Ishikawa (cell line): ENCODE data around the gene PPP2R2C.

Experiments
- CEBPB ChIP-seq: IDR thresholded peaks from 2 replicates; pipeline ENCODE4 v1.6.1; 2012
- CREB1 ChIP-seq: IDR thresholded peaks from 2 replicates; pipeline ENCODE4 v1.6.1; 2012; ENCODE audit warnings: low read depth
- EGR1 ChIP-seq: IDR thresholded peaks from 2 replicates; pipeline ENCODE4 v1.6.1; 2012
- EP300 ChIP-seq: IDR thresholded peaks from 2 replicates; pipeline ENCODE4 v1.6.1; 2012; ENCODE audit warnings: borderline replicate concordance
- FOXM1 ChIP-seq: IDR thresholded peaks from 2 replicates; pipeline ENCODE4 v1.6.1; 2012; ENCODE audit warnings: low read depth, borderline replicate concordance
- MAX ChIP-seq: IDR thresholded peaks from 2 replicates; pipeline ENCODE4 v1.6.1; 2012
- NFIC ChIP-seq: IDR thresholded peaks from 2 replicates; pipeline ENCODE4 v1.6.1; 2012
- RAD21 ChIP-seq: IDR thresholded peaks from 2 replicates; pipeline ENCODE4 v1.6.1; 2012; ENCODE audit warnings: low read depth
- TAF1 ChIP-seq: IDR thresholded peaks from 2 replicates; pipeline ENCODE4 v1.6.1; 2012; ENCODE audit warnings: low read depth, mild to moderate bottlenecking
- TCF12 ChIP-seq: IDR thresholded peaks from 2 replicates; pipeline ENCODE4 v1.6.1; 2012; ENCODE audit warnings: low read depth
- TEAD4 ChIP-seq: IDR thresholded peaks from 2 replicates; pipeline ENCODE4 v1.6.1; 2012
- YY1 ChIP-seq: IDR thresholded peaks from 2 replicates; pipeline ENCODE4 v1.6.1; 2012; ENCODE audit warnings: low read depth
- ZBTB7A ChIP-seq: IDR thresholded peaks from 2 replicates; pipeline ENCODE4 v1.6.1; 2012; ENCODE audit warnings: low read depth
- TF ChIP-seq, protein P1 (sequence below): IDR thresholded peaks from 2 replicates; pipeline ENCODE4 v1.6.1; 2012
- TF ChIP-seq, protein P2 (sequence below): IDR thresholded peaks from 2 replicates; pipeline ENCODE4 v1.6.1; 2012; ENCODE audit warnings: low read depth, mild to moderate bottlenecking

PPP2R2C gene

GRCh38 chr4:6461301-6462165 lies 10.9 kb downstream of the PPP2R2C start:
- TF ChIP-seq YY1 (no peak), TEAD4 (no peak)
- TF ChIP-seq, protein P1, sequence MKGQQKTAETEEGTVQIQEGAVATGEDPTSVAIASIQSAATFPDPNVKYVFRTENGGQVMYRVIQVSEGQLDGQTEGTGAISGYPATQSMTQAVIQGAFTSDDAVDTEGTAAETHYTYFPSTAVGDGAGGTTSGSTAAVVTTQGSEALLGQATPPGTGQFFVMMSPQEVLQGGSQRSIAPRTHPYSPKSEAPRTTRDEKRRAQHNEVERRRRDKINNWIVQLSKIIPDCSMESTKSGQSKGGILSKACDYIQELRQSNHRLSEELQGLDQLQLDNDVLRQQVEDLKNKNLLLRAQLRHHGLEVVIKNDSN = peak; percentile 85

GRCh38 chr4:6460876-6461275 lies 11.5 kb downstream of the PPP2R2C start:
- TF ChIP-seq CREB1 = no peak
- TF ChIP-seq ZBTB7A = no peak
- no peak for TF ChIP-seq TAF1
- no peak for TF ChIP-seq RAD21
- no peak for TF ChIP-seq FOXM1

- TF ChIP-seq, protein P2, sequence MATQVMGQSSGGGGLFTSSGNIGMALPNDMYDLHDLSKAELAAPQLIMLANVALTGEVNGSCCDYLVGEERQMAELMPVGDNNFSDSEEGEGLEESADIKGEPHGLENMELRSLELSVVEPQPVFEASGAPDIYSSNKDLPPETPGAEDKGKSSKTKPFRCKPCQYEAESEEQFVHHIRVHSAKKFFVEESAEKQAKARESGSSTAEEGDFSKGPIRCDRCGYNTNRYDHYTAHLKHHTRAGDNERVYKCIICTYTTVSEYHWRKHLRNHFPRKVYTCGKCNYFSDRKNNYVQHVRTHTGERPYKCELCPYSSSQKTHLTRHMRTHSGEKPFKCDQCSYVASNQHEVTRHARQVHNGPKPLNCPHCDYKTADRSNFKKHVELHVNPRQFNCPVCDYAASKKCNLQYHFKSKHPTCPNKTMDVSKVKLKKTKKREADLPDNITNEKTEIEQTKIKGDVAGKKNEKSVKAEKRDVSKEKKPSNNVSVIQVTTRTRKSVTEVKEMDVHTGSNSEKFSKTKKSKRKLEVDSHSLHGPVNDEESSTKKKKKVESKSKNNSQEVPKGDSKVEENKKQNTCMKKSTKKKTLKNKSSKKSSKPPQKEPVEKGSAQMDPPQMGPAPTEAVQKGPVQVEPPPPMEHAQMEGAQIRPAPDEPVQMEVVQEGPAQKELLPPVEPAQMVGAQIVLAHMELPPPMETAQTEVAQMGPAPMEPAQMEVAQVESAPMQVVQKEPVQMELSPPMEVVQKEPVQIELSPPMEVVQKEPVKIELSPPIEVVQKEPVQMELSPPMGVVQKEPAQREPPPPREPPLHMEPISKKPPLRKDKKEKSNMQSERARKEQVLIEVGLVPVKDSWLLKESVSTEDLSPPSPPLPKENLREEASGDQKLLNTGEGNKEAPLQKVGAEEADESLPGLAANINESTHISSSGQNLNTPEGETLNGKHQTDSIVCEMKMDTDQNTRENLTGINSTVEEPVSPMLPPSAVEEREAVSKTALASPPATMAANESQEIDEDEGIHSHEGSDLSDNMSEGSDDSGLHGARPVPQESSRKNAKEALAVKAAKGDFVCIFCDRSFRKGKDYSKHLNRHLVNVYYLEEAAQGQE = no peak
- TF ChIP-seq CREB1 (no peak), TCF12 (no peak), EGR1 (no peak), EP300 (no peak), MAX (no peak), FOXM1 (no peak), YY1 (no peak), NFIC (no peak), TAF1 (no peak), RAD21 (no peak), ZBTB7A (no peak), TEAD4 (no peak), CEBPB (no peak)
- TF ChIP-seq, protein P1 = no peak
Observed at GRCh38 chr4:6458528-6458927, 13.9 kb downstream of the PPP2R2C start.

GRCh38 chr4:6456450-6456849 lies 16.0 kb downstream of the PPP2R2C start:
- no peak for TF ChIP-seq FOXM1
- no peak for TF ChIP-seq CEBPB
- no peak for TF ChIP-seq TEAD4
- no peak for TF ChIP-seq RAD21
- TF ChIP-seq TAF1 = no peak
- TF ChIP-seq, protein P1 = no peak

DNA sequence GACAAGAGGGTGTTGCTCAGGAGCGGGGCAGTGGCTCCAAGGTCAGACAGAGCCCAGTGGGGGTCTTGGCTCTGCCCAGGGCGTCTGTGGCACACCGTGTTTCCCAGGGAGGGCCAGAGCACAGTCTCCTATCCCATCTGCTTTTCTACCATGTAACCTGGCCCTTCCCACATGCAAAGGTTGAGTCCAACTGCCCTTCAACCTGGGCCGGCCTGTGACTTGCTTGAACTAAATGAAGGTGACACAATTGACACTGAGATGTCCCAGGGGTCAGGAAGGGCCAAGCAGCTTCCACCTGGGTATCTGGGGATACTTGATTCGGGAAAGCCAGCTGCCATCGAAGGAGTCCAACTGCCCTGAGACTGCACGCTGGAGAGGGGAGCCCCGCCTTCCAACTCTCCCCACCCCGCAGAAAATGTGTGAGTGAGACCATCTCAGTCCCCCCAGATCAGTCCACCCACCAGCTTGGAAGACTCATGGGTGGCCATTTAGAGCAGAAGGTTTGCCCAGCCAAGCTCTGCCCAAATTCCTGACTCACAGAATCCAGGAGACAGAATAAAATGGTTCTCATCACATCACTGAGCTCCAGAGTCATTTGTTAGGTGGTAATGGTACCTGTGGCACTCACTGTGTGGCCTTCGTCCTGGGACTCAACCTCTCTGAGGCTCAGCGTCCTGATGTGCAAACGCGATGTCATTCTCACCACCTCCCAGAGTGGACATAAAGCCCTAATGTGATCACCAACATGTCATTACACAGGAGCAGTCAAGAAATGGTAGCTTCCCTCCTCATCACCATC lies 18.1 kb downstream of the PPP2R2C start:
- TF ChIP-seq NFIC = no peak
- TF ChIP-seq FOXM1 = no peak
- TF ChIP-seq, protein P1 = no peak
- TF ChIP-seq TCF12 = no peak
- no peak for TF ChIP-seq RAD21
- TF ChIP-seq EGR1 = no peak
- no peak for TF ChIP-seq ZBTB7A
- TF ChIP-seq TAF1 = no peak
- TF ChIP-seq EP300 = no peak
- TF ChIP-seq, protein P2 = no peak
- TF ChIP-seq TEAD4 = no peak
- TF ChIP-seq CREB1 = no peak
